Daoy (cell line): Measurements from ENCODE around the gene GOLGA6A. TPM values are rescaled to one million over a fixed set of nuclear protein-coding genes. Genes with fewer than 3 reads are reported as not detected.
"Not testable (repeated sequence)": the region's sequence is repeated elsewhere in the genome, so short reads cannot be mapped to it uniquely, and the experiment has no call there.

Experiments
- DNase-seq: peaks from one replicate; pipeline ENCODE4 v3.0.0-alpha.2; 2015; ENCODE audit warnings: low read depth
- total RNA-seq: library from RNA; depleted of rRNA; stranded (reverse); fragments of >200 nt; shearing (Covaris generic); gene quantifications from 2 replicates; pipeline ENCODE4 v1.2.3, GENCODE V29; 2014

The GOLGA6A gene
- total RNA-seq, 1 experiment from 2014 or later, result not detected

- peak; percentile 75 for DNase-seq
Observed at GRCh38 chr15:74053941-74054529, 28.3 kb downstream of the GOLGA6A start.

DNA sequence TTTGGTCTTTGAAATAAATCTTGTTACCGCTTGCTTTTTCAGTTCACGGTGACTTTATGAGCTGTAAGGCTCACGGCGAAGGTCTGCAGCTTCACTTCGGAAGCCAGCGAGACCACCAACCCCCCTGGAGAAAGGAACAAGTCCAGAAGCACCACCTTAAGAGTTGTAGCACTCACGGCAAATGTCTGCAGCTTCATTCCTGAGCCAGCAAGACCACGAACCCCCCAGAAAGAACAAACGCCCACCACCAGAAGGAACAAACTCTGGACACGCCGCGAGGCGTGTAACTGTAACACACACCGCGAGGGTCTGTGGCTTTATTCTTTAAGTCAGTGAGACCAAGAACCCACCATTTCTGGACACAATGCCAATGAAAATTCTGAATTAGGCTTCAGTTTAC is 28.8 kb downstream of the GOLGA6A start:
- no peak for DNase-seq

GRCh38 chr15:74052271-74053260 is 29.8 kb downstream of the GOLGA6A start:
- DNase-seq, result not testable (repeated sequence)

DNA sequence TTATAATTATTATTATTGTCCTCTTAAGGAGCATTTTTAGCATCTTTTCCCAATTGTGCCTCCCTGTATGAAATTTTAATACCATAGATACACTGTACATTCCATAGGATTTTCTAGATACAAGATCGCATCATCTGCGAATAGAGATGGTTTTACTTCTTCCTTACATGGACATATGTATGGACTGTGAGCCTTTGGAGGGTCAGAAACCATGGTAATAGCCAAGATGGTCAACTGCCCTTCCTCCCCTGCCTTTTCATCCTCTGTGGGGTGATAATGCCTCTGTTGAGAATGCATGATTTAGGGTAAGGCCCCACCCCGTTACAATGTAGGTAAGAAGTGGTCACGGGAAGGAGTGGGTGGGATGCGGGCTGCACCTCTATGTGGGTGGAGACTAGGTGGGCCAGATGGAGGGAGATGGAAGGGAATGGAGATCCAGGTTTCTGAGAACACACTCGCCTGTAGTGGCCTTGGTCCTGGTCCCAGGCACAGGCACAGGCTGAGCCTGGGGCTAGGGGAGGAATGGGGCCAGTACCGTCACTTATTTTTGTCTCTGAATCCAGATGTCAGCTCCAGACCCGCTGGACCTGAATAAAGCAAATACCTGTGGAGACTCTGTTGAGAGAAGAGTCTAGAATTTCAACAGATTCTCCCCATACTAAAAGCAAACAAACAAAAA is 31.7 kb downstream of the GOLGA6A start:
- DNase-seq, result no peak

DNA sequence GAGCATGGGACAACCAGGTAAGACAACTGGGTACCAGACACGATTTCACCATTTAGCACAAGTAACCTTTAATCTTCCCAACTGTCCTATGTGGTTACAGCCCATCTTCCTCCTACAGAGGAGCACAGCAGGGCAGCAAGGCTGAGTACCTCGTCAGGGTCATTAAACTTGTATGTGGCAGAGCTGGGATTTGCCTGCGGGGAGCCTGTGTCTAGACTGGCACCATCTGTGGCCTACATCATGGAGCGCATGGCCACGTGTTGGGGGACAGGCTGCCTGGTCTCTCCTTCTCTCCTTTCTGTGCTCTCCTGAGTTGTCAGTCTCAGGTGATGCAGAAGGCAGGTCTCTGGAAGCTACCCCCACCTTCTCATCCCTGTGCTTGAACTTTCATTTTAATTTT is 32.2 kb downstream of the GOLGA6A start:
- no peak for DNase-seq

DNA sequence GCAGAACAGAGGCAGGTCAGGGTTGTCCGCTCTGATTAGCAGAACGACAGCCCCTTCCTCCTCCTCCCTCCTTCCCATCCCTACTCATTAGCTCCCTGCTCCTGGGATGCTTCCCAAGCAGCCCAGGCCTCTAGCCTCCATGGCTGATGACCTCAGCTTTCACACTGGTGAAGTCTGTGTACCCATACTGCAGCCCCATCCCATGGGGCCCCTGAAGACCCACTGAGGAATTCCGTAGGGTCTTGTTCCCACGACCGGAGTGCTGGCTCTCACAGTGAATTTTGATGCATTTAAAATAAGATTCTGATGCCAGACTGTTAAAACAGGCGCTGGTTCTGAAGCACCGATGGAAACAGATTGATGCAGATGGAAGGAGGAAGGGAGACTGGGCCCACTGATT is 36.1 kb downstream of the GOLGA6A start:
- no peak for DNase-seq

DNA sequence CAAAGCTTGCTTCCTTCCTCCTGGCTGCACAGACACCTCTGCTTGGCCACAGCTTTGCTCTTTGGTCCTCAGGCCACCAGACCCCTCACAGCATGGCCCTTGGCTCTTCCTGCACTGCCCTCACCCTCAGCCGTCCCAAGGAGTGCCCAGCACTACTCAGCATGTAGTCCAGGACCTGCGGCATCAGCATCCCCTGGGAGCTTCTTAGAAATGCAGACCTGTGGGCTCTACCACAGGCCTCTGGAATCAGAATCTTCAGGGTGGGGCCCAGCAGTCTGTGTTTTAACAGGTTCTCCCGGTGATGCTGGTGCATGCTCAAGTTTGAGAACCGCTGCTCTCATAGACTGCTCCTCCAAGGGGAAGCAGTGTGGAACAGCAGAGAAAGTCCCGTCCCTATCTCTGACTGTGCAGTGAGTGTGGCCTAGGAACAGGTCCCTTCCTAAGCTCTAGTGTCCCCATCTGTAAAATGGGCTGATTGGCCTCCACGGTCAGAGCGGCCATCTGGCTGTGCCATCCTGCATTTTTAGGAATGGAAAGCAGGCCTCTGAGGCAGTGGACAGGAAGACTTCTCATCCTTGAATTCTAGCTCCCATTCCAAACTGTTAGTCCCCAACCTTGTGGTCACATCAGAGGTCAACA is 36.6 kb downstream of the GOLGA6A start:
- DNase-seq, result no peak

DNA sequence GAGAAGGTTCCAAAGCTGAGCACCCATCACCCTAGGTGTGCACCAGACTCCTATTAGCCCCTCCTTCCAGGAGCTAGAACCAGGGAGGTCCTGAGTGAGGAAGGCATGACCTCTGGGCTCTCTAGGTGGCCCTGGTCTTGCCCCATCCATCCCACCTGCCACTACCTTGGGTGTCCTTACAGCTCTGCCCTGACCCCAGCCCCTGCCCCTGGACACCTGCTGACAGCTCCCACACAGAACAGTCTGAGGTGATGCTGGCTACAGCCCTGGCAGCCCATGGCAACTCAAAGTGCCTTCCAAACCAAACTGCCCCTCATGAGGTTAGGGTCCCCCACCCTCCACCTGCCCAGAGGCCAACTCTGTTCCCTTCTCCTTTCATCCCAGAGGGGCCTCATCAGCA is 37.2 kb downstream of the GOLGA6A start:
- no peak for DNase-seq

- DNase-seq, result no peak
Observed at GRCh38 chr15:74044267-74045110, 37.9 kb downstream of the GOLGA6A start.

GRCh38 chr15:74043425-74044266 is 38.7 kb downstream of the GOLGA6A start:
- DNase-seq, result no peak

- no peak for DNase-seq
Observed at GRCh38 chr15:74042603-74043424, 39.5 kb downstream of the GOLGA6A start.

DNA sequence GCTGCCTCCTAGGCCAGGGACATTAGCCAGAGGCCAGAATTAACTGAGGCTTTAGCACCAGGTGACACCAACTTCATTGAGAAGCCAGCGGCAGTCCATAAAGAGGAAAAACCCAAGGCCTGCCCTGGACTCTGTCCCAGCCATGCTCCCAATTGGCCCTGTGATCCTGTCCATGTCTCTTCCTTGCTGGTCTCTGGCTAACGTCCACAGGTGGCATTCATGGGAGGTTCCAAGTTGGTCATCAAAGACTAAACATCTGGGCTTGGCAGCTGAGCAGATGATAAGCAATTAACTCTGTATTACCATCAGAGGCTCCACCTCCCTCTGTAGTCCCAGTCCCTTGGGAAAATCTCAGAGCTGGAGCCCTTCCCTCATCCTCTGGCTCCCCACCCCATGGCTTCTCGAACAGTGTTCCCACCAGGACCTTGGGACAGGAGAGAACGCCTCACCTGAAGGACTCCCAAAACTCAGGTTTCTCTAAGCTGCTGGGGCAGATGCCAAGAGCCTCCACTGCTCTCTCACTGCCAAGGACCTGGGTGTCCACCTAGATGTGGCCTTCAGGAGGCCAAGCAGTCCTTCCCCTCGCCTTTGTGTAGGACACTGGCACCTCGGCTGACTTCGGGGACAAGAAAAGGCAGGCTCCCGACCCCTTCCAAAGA is 40.4 kb downstream of the GOLGA6A start:
- DNase-seq, result no peak

DNA sequence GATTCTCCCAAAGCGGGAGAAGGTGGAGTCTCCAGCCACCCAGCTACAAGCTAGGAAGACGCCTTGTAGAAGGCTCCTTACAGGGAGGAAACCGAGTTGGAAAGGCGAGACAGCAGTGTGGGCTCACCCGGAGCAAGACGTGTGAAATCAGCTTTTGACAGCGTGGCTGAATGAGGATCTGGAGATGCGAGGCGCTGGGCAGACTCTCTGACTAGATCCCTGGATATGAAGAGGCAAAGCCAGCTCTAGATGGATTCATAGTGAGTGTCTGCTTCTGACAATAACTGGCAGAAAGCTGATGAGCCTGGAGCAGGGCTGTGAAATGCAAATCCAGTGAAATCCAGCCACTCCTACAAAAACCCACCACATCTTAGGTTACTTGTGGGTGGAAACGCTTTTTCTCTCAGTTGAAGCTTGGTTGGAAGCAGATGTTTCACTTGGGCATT is 41.0 kb downstream of the GOLGA6A start:
- no peak for DNase-seq

- peak; percentile 91 for DNase-seq
Observed at GRCh38 chr15:74040109-74040850, 42.1 kb downstream of the GOLGA6A start.

DNA sequence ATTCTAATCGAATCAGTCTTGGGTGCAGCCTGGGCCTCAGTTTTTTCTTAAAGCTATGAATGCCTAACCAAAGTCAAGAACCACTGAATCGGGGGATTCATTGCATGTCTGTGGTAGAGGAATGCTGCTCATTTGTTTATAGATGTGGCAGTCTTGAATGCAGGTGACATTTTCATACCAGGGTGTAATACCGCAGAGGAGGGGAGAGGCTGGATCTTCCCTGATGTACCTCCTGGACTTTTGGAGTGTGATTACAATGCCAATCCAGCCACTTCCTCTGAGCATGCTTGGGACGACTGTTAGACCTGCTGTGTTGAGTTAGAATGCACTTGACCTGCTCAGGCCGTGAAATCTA is 42.7 kb downstream of the GOLGA6A start:
- DNase-seq, result no peak

DNA sequence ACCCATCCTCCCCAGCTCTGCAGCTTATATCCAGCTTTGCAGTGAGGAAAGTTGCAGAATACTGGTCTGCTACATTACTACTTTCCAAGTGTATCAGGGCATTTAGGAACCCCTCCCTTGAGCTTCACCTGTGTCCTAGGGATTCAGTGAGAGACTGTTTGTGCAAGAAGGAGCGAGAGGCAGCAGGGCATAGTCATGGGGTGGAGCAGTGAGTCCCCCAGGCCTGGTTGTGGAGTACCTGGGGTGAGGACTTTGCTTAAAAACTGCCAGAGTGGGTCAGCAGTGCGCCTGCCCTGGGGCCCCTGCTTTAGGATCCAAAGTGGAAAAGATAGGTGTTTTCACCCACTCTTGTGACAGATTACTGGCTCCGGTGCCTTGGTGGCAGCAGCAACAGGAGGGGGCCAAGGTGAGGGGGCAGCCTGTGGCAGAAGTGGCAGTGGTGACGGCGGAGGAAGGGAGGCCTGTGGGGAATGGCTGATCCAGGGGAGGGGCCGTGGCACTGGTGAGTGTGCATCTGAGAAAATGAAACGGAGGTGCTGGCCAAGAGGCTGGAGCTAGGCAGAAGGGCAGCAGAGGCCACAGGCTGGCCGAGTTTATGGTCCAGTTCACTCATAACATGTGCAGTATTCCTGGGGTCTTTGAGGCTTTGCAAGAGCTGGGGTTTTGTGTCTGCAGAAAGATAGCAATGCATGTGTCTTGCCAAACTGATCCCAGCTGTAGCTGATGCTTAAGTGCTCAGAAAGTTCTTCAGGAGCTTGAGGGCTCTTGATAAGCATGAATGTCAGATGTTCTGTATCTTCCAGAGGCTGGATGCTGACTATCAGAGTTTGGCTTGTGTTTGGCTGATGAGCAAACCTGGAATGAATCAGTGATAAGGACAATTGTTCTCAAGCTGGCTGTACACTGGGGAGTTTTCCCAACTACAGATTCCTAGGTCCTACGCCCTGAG is 43.4 kb downstream of the GOLGA6A start:
- DNase-seq, result no peak
